ENCODE measurements around the gene TOX2.
A peak's percentile ranks its signal among the peaks of the same experiment; 100 is the strongest.

The TOX2 gene

DNA sequence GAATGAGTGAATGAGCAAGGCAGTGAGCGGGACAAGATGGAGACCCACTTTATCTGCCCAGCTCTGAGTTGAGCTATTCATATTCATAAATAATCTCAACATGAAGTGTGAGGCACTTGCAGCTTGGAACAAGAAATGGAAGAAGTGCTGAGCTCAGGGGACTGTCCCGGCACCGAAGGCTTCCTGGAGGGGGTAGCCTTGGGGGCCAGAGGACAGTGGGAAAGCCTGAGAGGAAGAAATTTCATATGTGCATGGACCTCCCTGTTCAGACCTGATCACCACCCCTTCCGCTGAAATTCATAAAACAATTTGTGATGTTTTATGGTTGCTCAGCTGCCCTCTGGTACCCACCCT lies 103.2 kb downstream of the TOX2 start:
- DNase-seq (ENCODE audit: low read depth in 1 of 2, low spot score in 1 of 2) = no peak

- no peak for DNase-seq (ENCODE audit: low read depth in 1 of 2, low spot score in 1 of 2)
These were observed 103.7 kb downstream of the TOX2 start for GRCh38 chr20:44018259-44018941.

DNA sequence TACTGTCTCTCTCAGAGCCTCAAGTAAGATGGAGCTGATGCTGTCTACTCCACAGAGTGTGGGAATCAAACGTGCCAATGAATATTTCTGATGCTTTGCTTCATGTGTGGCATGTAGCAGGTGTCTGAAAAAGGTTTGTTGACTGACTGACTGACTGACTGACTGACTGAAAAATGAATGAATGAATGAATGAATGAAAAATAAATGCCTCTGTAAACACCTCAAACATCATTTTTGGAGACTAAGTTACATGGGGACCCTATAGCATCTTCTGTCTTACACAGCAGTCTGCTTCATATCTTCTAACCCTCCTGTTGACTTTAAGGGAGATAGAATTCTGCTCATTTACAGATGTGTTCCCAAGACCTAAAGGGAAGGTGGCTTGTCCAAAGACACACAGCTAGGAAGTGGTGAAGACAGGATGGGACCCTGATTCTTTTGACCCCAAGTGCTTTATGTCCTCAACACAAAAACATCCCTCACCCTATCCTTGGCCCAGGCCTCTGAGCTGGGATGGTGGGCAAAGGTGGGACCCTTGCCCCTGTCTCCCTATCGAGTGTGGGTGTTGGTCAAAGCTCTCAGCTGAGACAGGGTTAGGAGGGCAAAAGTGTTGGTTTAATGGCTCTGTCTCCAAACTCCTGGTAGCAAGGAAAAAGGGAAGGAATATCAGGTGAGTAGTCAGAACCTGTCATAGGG lies 104.4 kb downstream of the TOX2 start:
- no peak for DNase-seq (ENCODE audit: low read depth in 1 of 2, low spot score in 1 of 2)

GRCh38 chr20:44019638-44020335 lies 105.1 kb downstream of the TOX2 start:
- peak in 1 of 2 donors; percentile 17 for DNase-seq (ENCODE audit: low read depth in 1 of 2, low spot score in 1 of 2)

- DNase-seq (ENCODE audit: low read depth in 1 of 2, low spot score in 1 of 2) = no peak
These were observed 105.9 kb downstream of the TOX2 start for GRCh38 chr20:44020406-44021148.

- DNase-seq (ENCODE audit: low read depth in 1 of 2, low spot score in 1 of 2) = no peak
These were observed 106.5 kb downstream of the TOX2 start for GRCh38 chr20:44021186-44021585.

- no peak for DNase-seq (ENCODE audit: low read depth in 1 of 2, low spot score in 1 of 2)
These were observed 107.2 kb downstream of the TOX2 start for GRCh38 chr20:44021900-44022299.

- no peak for DNase-seq (ENCODE audit: low read depth in 1 of 2, low spot score in 1 of 2)
These were observed 107.8 kb downstream of the TOX2 start for GRCh38 chr20:44022464-44022863.

- DNase-seq (ENCODE audit: low read depth in 1 of 2, low spot score in 1 of 2) = no peak
These were observed 109.1 kb downstream of the TOX2 start for GRCh38 chr20:44023515-44024371.

- DNase-seq (ENCODE audit: low read depth in 1 of 2, low spot score in 1 of 2) = no peak
These were observed 110.3 kb downstream of the TOX2 start for GRCh38 chr20:44024820-44025580.

GRCh38 chr20:44025756-44026155 lies 111.1 kb downstream of the TOX2 start:
- no peak for DNase-seq (ENCODE audit: low read depth in 1 of 2, low spot score in 1 of 2)

- no peak for DNase-seq (ENCODE audit: low read depth in 1 of 2, low spot score in 1 of 2)
These were observed 112.1 kb downstream of the TOX2 start for GRCh38 chr20:44026647-44027342.

DNA sequence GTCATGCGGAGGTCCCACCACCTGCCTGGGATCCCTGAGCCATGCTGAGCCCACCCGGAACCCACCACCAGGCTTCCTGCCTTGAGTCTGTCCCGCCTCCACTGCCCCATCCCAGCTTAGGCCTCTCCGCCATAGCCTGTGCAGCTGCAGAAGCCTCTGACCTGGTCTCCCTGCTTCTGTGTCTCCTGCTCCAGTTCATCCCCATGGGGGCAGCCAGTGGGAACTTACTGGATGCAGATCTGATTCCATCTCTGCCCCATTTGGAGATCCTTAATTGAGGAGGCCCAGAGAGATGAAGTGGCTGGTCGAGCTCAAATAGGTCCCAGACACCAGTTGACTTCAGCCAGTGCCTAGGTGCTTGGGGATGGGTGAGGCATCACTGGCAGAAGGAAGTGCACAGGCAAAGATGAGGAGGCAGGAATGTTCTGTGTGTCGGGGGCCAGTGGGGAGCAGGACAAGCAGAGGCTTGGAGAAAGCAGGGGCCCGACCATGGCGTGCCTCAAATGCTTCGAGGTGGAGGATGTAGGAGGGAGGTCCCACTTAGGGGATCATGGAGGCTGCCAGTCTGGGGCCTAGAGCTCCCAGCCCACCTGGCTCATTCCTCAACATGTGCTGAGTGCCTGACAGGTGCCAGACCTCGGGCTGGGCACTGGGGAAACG lies 112.8 kb downstream of the TOX2 start:
- no peak for DNase-seq (ENCODE audit: low read depth in 1 of 2, low spot score in 1 of 2)

GRCh38 chr20:44028003-44028730 lies 113.5 kb downstream of the TOX2 start:
- DNase-seq (ENCODE audit: low read depth in 1 of 2, low spot score in 1 of 2) = no peak

DNA sequence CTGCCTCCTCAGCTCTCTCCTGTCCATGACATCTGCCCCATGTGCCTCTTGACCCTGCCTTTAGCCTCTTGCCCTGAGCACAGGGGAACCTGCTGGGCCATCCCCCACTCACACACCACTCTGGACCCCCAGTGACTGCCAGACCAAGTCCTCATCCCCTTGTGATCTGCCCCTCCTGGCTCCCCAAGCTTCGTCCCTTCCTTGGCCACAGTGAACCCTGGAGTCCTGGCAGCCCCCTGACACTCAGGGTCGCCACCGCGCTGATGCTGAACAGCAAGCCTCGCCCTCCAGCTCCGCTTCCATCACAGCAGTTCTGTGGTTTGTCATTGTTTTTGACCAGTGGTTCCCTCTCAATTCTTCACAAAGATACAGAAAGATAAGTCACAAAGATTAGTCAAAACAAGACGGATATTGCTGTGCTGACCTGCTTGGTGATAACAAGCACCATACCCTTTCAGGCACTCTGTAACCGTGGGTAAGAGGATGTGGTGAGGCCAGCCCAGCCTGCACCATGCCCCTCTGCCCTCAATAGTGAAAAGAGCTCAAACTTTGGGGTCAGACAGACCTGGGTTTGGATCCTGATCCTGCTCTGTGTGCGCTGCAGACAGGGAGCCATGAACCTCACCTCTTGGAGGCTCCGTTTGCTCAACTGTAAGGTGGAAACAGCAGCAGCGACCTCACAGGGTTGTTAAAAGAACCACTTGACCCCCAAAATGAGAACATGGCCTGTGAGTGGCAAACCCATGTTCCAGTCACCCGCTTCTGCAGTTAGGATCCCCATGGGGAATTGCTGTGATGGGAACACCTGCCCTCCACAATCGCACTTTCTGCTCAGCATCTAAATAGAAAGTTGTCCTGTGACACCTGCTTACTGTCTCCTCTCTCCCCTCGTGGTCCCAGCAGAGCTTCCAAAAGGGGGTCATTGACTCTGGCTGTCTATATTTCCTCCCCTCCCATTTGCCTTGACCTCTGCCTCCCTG lies 114.5 kb downstream of the TOX2 start:
- peak in 1 of 2 donors; percentile 17 for DNase-seq (ENCODE audit: low read depth in 1 of 2, low spot score in 1 of 2)

DNA sequence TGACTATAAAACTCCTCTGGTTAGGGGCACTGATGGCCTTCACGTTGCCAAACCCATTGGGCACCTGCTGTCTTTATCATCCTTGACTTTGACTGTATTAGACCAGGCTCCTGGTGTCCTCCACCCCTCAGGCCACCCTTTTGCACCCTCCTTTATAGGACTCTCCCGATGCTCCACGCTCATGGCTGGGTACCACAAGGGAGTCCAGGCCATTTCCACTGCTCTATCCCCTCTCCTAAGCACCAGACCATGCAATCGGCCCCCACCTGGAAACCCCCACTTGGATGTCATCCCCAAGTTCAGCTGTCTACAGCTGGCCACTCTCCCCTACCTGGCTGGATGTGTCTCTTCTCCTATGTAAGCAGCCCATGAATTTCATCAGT lies 115.2 kb downstream of the TOX2 start:
- DNase-seq (ENCODE audit: low read depth in 1 of 2, low spot score in 1 of 2) = no peak

DNA sequence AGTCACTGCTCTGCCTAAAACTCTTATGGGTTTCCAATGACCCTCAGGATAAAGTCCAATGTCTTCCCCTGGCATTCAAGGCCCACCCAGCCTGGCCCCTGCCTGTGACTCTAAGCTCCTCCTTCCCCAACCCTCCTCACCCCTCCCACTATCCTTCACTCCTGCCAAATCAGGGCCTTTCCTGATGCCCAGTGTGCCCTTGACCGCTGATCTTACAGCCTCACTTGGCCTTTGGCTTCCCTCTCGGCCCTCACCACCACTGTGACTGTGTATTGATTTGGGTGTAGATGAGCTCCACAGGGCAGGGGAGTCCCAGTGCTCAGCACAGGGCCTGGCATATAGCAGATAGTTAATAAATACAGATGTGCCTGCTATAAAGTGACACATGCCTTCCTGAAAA lies 115.7 kb downstream of the TOX2 start:
- DNase-seq (ENCODE audit: low read depth in 1 of 2, low spot score in 1 of 2) = no peak
